GM18519 (cell line): Measurements from ENCODE around the gene SEMA3C.

Source experiments
- ATAC-seq: cut with Tn5 transposase; IDR thresholded peaks from one replicate; pipeline ENCODE4 v1.9.1; 2021; ENCODE audit warnings: mild to moderate bottlenecking, moderate library complexity; ENCODE audit not compliant: unreplicated experiment, low FRiP score

SEMA3C gene

GRCh38 chr7:80890426-80891258, 28.2 kb downstream of the SEMA3C start:
- no peak for ATAC-seq

- no peak for ATAC-seq
These were observed 29.3 kb downstream of the SEMA3C start for GRCh38 chr7:80889525-80889924.

- ATAC-seq = no peak
These were observed 33.1 kb downstream of the SEMA3C start for GRCh38 chr7:80885757-80886156.

- ATAC-seq = no peak
These were observed 34.2 kb downstream of the SEMA3C start for GRCh38 chr7:80884511-80885195.

GRCh38 chr7:80883154-80884025, 35.5 kb downstream of the SEMA3C start:
- ATAC-seq = no peak

- no peak for ATAC-seq
These were observed 36.5 kb downstream of the SEMA3C start for GRCh38 chr7:80882213-80882801.

- no peak for ATAC-seq
These were observed 37.4 kb downstream of the SEMA3C start for GRCh38 chr7:80881351-80881900.

GRCh38 chr7:80879849-80880248, 39.0 kb downstream of the SEMA3C start:
- ATAC-seq = no peak

- no peak for ATAC-seq
These were observed 41.9 kb downstream of the SEMA3C start for GRCh38 chr7:80876894-80877414.

- ATAC-seq = no peak
These were observed 43.2 kb downstream of the SEMA3C start for GRCh38 chr7:80875537-80876120.

- ATAC-seq = no peak
These were observed 45.7 kb downstream of the SEMA3C start for GRCh38 chr7:80873140-80873539.

- ATAC-seq = no peak
These were observed 47.6 kb downstream of the SEMA3C start for GRCh38 chr7:80871228-80871627.

- ATAC-seq = no peak
These were observed 48.0 kb downstream of the SEMA3C start for GRCh38 chr7:80870813-80871212.

GRCh38 chr7:80869821-80870751, 48.8 kb downstream of the SEMA3C start:
- ATAC-seq = no peak

- ATAC-seq = no peak
These were observed 49.6 kb downstream of the SEMA3C start for GRCh38 chr7:80869106-80869784.

- no peak for ATAC-seq
These were observed 50.3 kb downstream of the SEMA3C start for GRCh38 chr7:80868566-80868965.

- no peak for ATAC-seq
These were observed 58.3 kb downstream of the SEMA3C start for GRCh38 chr7:80860554-80860953.
